ENCODE results near the gene ISY1.
"Not testable (repeated sequence)": the region's sequence is repeated elsewhere in the genome, so short reads cannot be mapped to it uniquely, and the experiment has no call there.

The ISY1 gene

GRCh38 chr3:129160891-129161859, at the start of gene ISY1:
Gene ISY1, minus strand, starts transcription at chr3:129161063. Its CDS starts 88 bp downstream, at chr3:129160975.
- DNase-seq (ENCODE audit: low read depth), result peak; percentile 82

- DNase-seq (ENCODE audit: low read depth), result no peak
Measured at GRCh38 chr3:129207479-129207878, 46.6 kb upstream of the ISY1 start.

- DNase-seq (ENCODE audit: low read depth), result no peak
Measured at GRCh38 chr3:129205109-129205832, 44.4 kb upstream of the ISY1 start.

- DNase-seq (ENCODE audit: low read depth), result no peak
Measured at GRCh38 chr3:129204473-129204872, 43.6 kb upstream of the ISY1 start.

GRCh38 chr3:129199366-129199765, 38.5 kb upstream of the ISY1 start:
- DNase-seq (ENCODE audit: low read depth), result no peak

GRCh38 chr3:129197321-129197720, 36.5 kb upstream of the ISY1 start:
- DNase-seq (ENCODE audit: low read depth), result no peak

- DNase-seq (ENCODE audit: low read depth), result no peak
Measured at GRCh38 chr3:129196601-129197000, 35.7 kb upstream of the ISY1 start.

- DNase-seq (ENCODE audit: low read depth), result no peak
Measured at GRCh38 chr3:129195731-129196256, 34.9 kb upstream of the ISY1 start.

- not testable (repeated sequence) for DNase-seq (ENCODE audit: low read depth)
Measured at GRCh38 chr3:129189793-129190192, 28.9 kb upstream of the ISY1 start.

- DNase-seq (ENCODE audit: low read depth), result no peak
Measured at GRCh38 chr3:129187857-129188256, 27.0 kb upstream of the ISY1 start.

GRCh38 chr3:129185783-129186182, 24.9 kb upstream of the ISY1 start:
- DNase-seq (ENCODE audit: low read depth), result no peak

GRCh38 chr3:129184784-129185542, 24.1 kb upstream of the ISY1 start:
- DNase-seq (ENCODE audit: low read depth), result not testable (repeated sequence)

- no peak for DNase-seq (ENCODE audit: low read depth)
Measured at GRCh38 chr3:129184396-129184657, 23.5 kb upstream of the ISY1 start.

GRCh38 chr3:129183569-129184395, 22.9 kb upstream of the ISY1 start, which contains the start of gene CNBP:
Gene CNBP, minus strand, starts transcription at chr3:129183896. Its CDS starts 12,139 bp downstream, at chr3:129171757.
- peak; percentile 91 for DNase-seq (ENCODE audit: low read depth)

- DNase-seq (ENCODE audit: low read depth), result no peak
Measured at GRCh38 chr3:129182390-129183185, 21.7 kb upstream of the ISY1 start.

GRCh38 chr3:129181819-129182218, 21.0 kb upstream of the ISY1 start:
- no peak for DNase-seq (ENCODE audit: low read depth)

GRCh38 chr3:129180461-129180860, 19.6 kb upstream of the ISY1 start:
- DNase-seq (ENCODE audit: low read depth), result no peak

GRCh38 chr3:129176051-129176450, 15.2 kb upstream of the ISY1 start:
- DNase-seq (ENCODE audit: low read depth), result no peak

- DNase-seq (ENCODE audit: low read depth), result no peak
Measured at GRCh38 chr3:129173725-129174124, 12.9 kb upstream of the ISY1 start.

- no peak for DNase-seq (ENCODE audit: low read depth)
Measured at GRCh38 chr3:129173206-129173605, 12.3 kb upstream of the ISY1 start.

All from activated T-helper 9 cell treated with anti-CD3 and anti-CD28 coated beads, Interleukin-2, amount 50 U/mL, for 16 hours (primary cell).